GM18526 (cell line): ENCODE measurements around the gene DEPDC5.

ENCODE experiments used
- POLR2A ChIP-seq: IDR thresholded peaks from 3 replicates; pipeline ENCODE4 v1.6.1; 2011; ENCODE audit not compliant: insufficient read length; ENCODE audit errors: extremely low read depth

The DEPDC5 gene

GRCh38 chr22:31753634-31754501, at the start of gene DEPDC5:
DEPDC5 (plus strand) TSS chr22:31754019; CDS start chr22:31754922, 903 bp downstream.
- TF ChIP-seq POLR2A, result peak; percentile 89

- TF ChIP-seq POLR2A, result no peak
Observed at GRCh38 chr22:31707519-31707918, 46.3 kb upstream of the DEPDC5 start.

GRCh38 chr22:31715147-31715778, 38.6 kb upstream of the DEPDC5 start:
- no peak for TF ChIP-seq POLR2A

- TF ChIP-seq POLR2A, result no peak
Observed at GRCh38 chr22:31719850-31720471, 33.9 kb upstream of the DEPDC5 start.

- no peak for TF ChIP-seq POLR2A
Observed at GRCh38 chr22:31723723-31724122, 30.1 kb upstream of the DEPDC5 start.

- no peak for TF ChIP-seq POLR2A
Observed at GRCh38 chr22:31726692-31727091, 27.1 kb upstream of the DEPDC5 start.

GRCh38 chr22:31728857-31729256, 25.0 kb upstream of the DEPDC5 start:
- no peak for TF ChIP-seq POLR2A

GRCh38 chr22:31730344-31730711, 23.5 kb upstream of the DEPDC5 start:
- no peak for TF ChIP-seq POLR2A

- TF ChIP-seq POLR2A, result no peak
Observed at GRCh38 chr22:31732089-31732829, 21.6 kb upstream of the DEPDC5 start.

GRCh38 chr22:31733580-31734079, 20.2 kb upstream of the DEPDC5 start:
- no peak for TF ChIP-seq POLR2A

- TF ChIP-seq POLR2A, result no peak
Observed at GRCh38 chr22:31734512-31734911, 19.3 kb upstream of the DEPDC5 start.

- no peak for TF ChIP-seq POLR2A
Observed at GRCh38 chr22:31736458-31736857, 17.4 kb upstream of the DEPDC5 start.

GRCh38 chr22:31737932-31738331, 15.9 kb upstream of the DEPDC5 start:
- TF ChIP-seq POLR2A, result no peak

GRCh38 chr22:31738566-31738965, 15.3 kb upstream of the DEPDC5 start:
- no peak for TF ChIP-seq POLR2A

GRCh38 chr22:31739795-31740201, 14.0 kb upstream of the DEPDC5 start:
- TF ChIP-seq POLR2A, result no peak

GRCh38 chr22:31742115-31742514, 11.7 kb upstream of the DEPDC5 start:
- no peak for TF ChIP-seq POLR2A

GRCh38 chr22:31742682-31743081, 11.1 kb upstream of the DEPDC5 start:
- TF ChIP-seq POLR2A, result no peak
